ENCODE data around the gene PPFIBP2. TPM values are rescaled to one million over a fixed set of nuclear protein-coding genes. Genes with fewer than 3 reads are reported as not detected.

The PPFIBP2 gene
- total RNA-seq, 1 donor from 2014 or later: 74.1 TPM

DNA sequence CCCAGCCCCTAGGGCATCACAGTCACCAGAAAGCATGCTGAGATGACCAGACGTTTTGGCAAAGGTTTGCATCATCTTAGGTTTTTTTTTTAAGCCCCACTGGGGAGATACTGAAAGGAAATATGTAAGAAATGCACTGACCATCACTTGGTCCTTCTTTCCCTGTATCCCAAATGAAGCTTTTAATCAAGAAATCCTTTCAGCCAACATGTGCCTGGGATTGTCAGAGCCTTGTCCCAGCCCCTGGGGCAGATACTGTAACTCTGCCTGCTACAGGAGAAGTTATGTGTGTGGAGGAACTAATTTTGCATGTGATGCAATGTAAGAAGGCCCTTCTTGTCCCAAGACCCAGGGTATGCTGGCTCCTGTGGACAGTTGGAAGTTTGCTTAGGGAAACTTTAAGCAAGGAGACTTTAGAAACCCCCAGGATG, 65.6 kb downstream of the PPFIBP2 start:
- DNase-seq (ENCODE audit: extremely low spot score, unreplicated experiment): no peak
- Mint-ChIP-seq H3K36me3 (ENCODE audit: unreplicated experiment) (peaks cover 12% of the 10 kb centered on the region), H3K9me3 (ENCODE audit: unreplicated experiment) (no peaks in the 10 kb centered on the region), H3K4me3 (ENCODE audit: unreplicated experiment) (peak overlapping the region; percentile 83), H3K4me1 (ENCODE audit: unreplicated experiment) (peaks cover 94% of the 10 kb centered on the region), H3K27me3 (ENCODE audit: unreplicated experiment) (no peaks in the 10 kb centered on the region), H3K27ac (ENCODE audit: unreplicated experiment) (peak overlapping the region; percentile 96)
- no peak for TF ChIP-seq CTCF (IDR thresholded peaks at IDR 0.05)

DNA sequence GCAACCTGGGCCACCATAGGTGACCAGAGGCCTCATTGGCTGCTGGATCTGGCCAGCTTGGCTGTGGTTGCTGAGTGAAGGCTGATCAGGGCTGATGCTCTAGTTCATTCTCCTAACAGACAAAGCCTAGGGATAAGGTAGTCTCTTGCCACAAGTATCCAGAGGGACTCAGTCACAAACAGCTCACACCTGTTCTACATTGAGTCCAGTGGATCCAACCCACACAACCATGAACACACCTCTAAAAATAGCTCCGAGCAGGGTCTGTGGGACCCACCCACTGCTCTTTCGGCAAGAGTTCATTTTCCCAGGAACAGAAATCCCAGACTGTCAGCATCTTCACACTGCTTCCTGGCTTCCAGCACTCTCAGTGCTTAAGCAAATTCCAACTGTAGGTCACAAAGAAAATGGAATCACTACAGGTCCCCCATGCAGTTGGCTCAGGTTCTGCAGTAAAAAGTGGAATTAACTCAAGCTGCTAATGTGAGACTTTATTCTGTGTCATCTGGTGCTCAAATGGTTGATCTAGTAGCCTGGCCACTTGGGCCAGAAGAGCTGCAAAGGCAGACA, 67.3 kb downstream of the PPFIBP2 start:
- Mint-ChIP-seq H3K4me1 (ENCODE audit: unreplicated experiment) (peaks cover 90% of the 10 kb centered on the region), H3K27ac (ENCODE audit: unreplicated experiment) (peak overlapping the region; percentile 96)
- TF ChIP-seq CTCF (IDR thresholded peaks at IDR 0.05): no peak

GRCh38 chr11:7582338-7582985, 68.7 kb downstream of the PPFIBP2 start:
- peaks cover 15% of the 10 kb centered on the region for H3K36me3 Mint-ChIP-seq (ENCODE audit: unreplicated experiment)
- H3K9me3 Mint-ChIP-seq (ENCODE audit: unreplicated experiment): no peaks in the 10 kb centered on the region
- peak overlapping the region; percentile 39 for H3K27ac Mint-ChIP-seq (ENCODE audit: unreplicated experiment)
- no peak for TF ChIP-seq CTCF (IDR thresholded peaks at IDR 0.05)
- DNase-seq (ENCODE audit: extremely low spot score, unreplicated experiment): no peak
- H3K4me1 Mint-ChIP-seq (ENCODE audit: unreplicated experiment): peaks cover 88% of the 10 kb centered on the region
- H3K27me3 Mint-ChIP-seq (ENCODE audit: unreplicated experiment): no peaks in the 10 kb centered on the region
- no peak overlapping the region for H3K4me3 Mint-ChIP-seq (ENCODE audit: unreplicated experiment)

More for the DNA sequence above, 67.3 kb downstream of the PPFIBP2 start:
- Mint-ChIP-seq H3K36me3 (ENCODE audit: unreplicated experiment) (peaks cover 15% of the 10 kb centered on the region), H3K4me3 (ENCODE audit: unreplicated experiment) (no peak overlapping the region), H3K9me3 (ENCODE audit: unreplicated experiment) (no peaks in the 10 kb centered on the region), H3K27me3 (ENCODE audit: unreplicated experiment) (no peaks in the 10 kb centered on the region)
- DNase-seq (ENCODE audit: extremely low spot score, unreplicated experiment): no peak

GRCh38 chr11:7583248-7583647, 69.4 kb downstream of the PPFIBP2 start:
- no peak overlapping the region for H3K27ac Mint-ChIP-seq (ENCODE audit: unreplicated experiment)
- H3K4me3 Mint-ChIP-seq (ENCODE audit: unreplicated experiment): no peak overlapping the region
- peaks cover 92% of the 10 kb centered on the region for H3K4me1 Mint-ChIP-seq (ENCODE audit: unreplicated experiment)
- no peak for TF ChIP-seq CTCF (IDR thresholded peaks at IDR 0.05)
- no peaks in the 10 kb centered on the region for H3K27me3 Mint-ChIP-seq (ENCODE audit: unreplicated experiment)
- peaks cover 15% of the 10 kb centered on the region for H3K36me3 Mint-ChIP-seq (ENCODE audit: unreplicated experiment)
- no peak for DNase-seq (ENCODE audit: extremely low spot score, unreplicated experiment)
- no peaks in the 10 kb centered on the region for H3K9me3 Mint-ChIP-seq (ENCODE audit: unreplicated experiment)

GRCh38 chr11:7584910-7585309, 71.1 kb downstream of the PPFIBP2 start:
- DNase-seq (ENCODE audit: extremely low spot score, unreplicated experiment): no peak
- Mint-ChIP-seq H3K4me1 (ENCODE audit: unreplicated experiment) (peaks cover 76% of the 10 kb centered on the region), H3K9me3 (ENCODE audit: unreplicated experiment) (no peaks in the 10 kb centered on the region), H3K27ac (ENCODE audit: unreplicated experiment) (no peak overlapping the region), H3K4me3 (ENCODE audit: unreplicated experiment) (no peak overlapping the region), H3K27me3 (ENCODE audit: unreplicated experiment) (no peaks in the 10 kb centered on the region), H3K36me3 (ENCODE audit: unreplicated experiment) (peaks cover 15% of the 10 kb centered on the region)
- TF ChIP-seq CTCF (IDR thresholded peaks at IDR 0.05): no peak

Measured in osteocyte (in vitro differentiated cells).